K562 (cell line): Measurements from ENCODE around the gene SOST. TPM values are rescaled to one million over a fixed set of nuclear protein-coding genes. Genes with fewer than 3 reads are reported as not detected.
A peak's percentile ranks its signal among the peaks of the same experiment; 100 is the strongest.

ENCODE experiments used
- ARNT ChIP-seq, 2 experiments: fragments of 450-650 bp; IDR thresholded peaks; 2 replicates each; pipeline ENCODE4 v1.6.1; 2016; ENCODE audit warnings: mild to moderate bottlenecking in 1 of 2
- BHLHE40 ChIP-seq: IDR thresholded peaks from 2 replicates; pipeline ENCODE4 v1.6.1; 2011; ENCODE audit warnings: low read length, improper control_type of control experiment
- E2F8 ChIP-seq: fragments of 450-650 bp; IDR thresholded peaks from 2 replicates; pipeline ENCODE4 v1.7.1; 2018; ENCODE audit warnings: mild to moderate bottlenecking, low read depth; ENCODE audit not compliant: partially characterized antibody
- EP400 ChIP-seq: fragments of 450-650 bp; IDR thresholded peaks from 2 replicates; pipeline ENCODE4 v1.6.1; 2017; ENCODE audit warnings: antibody characterized with exemption, mild to moderate bottlenecking, moderate library complexity
- ETV6 ChIP-seq, 3 experiments: fragments of 150-350 bp in 1 of 3; sonication (generic) in 1 of 3; formaldehyde crosslinking in 1 of 3; IDR thresholded peaks; 2 replicates each; pipeline versions ENCODE4 v1.6.1 to v1.8.0; 2014 to 2022; ENCODE audit warnings: borderline replicate concordance in 2 of 3, low read depth in 2 of 3, antibody characterized with exemption in 1 of 3, low read length in 1 of 3, mild to moderate bottlenecking in 1 of 3, missing genetic modification reagents in 1 of 3
- JUN ChIP-seq, 2 experiments: sonication (generic) in 1 of 2; formaldehyde crosslinking in 1 of 2; IDR thresholded peaks; 2 replicates each; pipeline versions ENCODE4 v1.6.1 to v1.8.0; 2012 to 2022; ENCODE audit warnings: borderline replicate concordance in 2 of 2, mild to moderate bottlenecking in 2 of 2, improper control_type of control experiment in 1 of 2, low read depth in 1 of 2, low read length in 1 of 2, missing genetic modification reagents in 1 of 2
- LARP7 ChIP-seq: fragments of 450-650 bp; IDR thresholded peaks from 2 replicates; pipeline ENCODE4 v1.6.1; 2016
- PPARD ChIP-seq: fragments of 250-450 bp; sonication (Bioruptor Pico); IDR thresholded peaks from 2 replicates; pipeline ENCODE4 v1.8.0; 2022; ENCODE audit warnings: inconsistent platforms, mild to moderate bottlenecking, moderate library complexity
- RB1 ChIP-seq: fragments of 450-650 bp; IDR thresholded peaks from 2 replicates; pipeline ENCODE4 v1.6.1; 2017; ENCODE audit warnings: low read depth, mild to moderate bottlenecking
- RCOR1 ChIP-seq, 2 experiments: IDR thresholded peaks; 2 replicates each; pipeline ENCODE4 v1.6.1; 2012; ENCODE audit warnings: low read depth in 2 of 2, low read length in 2 of 2, borderline replicate concordance in 1 of 2, improper control_type of control experiment in 1 of 2
- SMARCB1 ChIP-seq: IDR thresholded peaks from 2 replicates; pipeline ENCODE4 v1.6.1; 2011; ENCODE audit warnings: improper control_type of control experiment, low read depth; ENCODE audit not compliant: insufficient read length
- SRSF7 ChIP-seq: fragments of 200-400 bp; formaldehyde crosslinking; optimal IDR thresholded peaks from 2 replicates; pipeline ENCODE3; 2017; ENCODE audit warnings: mild to moderate bottlenecking, low read depth, low read length
- TAF7 ChIP-seq: fragments of 450-650 bp; IDR thresholded peaks from 2 replicates; pipeline ENCODE4 v1.6.1; 2016; ENCODE audit warnings: missing genetic modification characterization, missing compliant biosample characterization
- XRCC5 ChIP-seq: fragments of 200-400 bp; formaldehyde crosslinking; IDR thresholded peaks from 2 replicates; pipeline ENCODE4 v1.6.1; 2017; ENCODE audit warnings: low read depth, mild to moderate bottlenecking, low read length
- YY1 ChIP-seq, 3 experiments: IDR thresholded peaks; 2 replicates each; pipeline ENCODE4 v1.6.1; 2011; ENCODE audit warnings: low read length in 2 of 3, mild to moderate bottlenecking in 2 of 3, moderate library complexity in 2 of 3, borderline replicate concordance in 1 of 3, control low read depth in 1 of 3, low read depth in 1 of 3; ENCODE audit not compliant: insufficient read depth in 3 of 3, insufficient replicate concordance in 2 of 3, control insufficient read depth in 1 of 3, insufficient read length in 1 of 3; ENCODE audit errors: extremely low read depth in 1 of 3
- ZNF277 ChIP-seq: fragments of 250-450 bp; sonication (Bioruptor Pico); IDR thresholded peaks from 2 replicates; pipeline ENCODE4 v1.8.0; 2022; ENCODE audit warnings: inconsistent platforms, mild to moderate bottlenecking, moderate library complexity, borderline replicate concordance
- ZNF583 ChIP-seq: fragments of 250-450 bp; sonication (Bioruptor Pico); IDR thresholded peaks from 2 replicates; pipeline ENCODE4 v1.4.0; 2020
- ZNF586 ChIP-seq: fragments of 450-650 bp; formaldehyde crosslinking; conservative IDR thresholded peaks from 2 replicates; pipeline ENCODE4 v1.4.0; 2020; ENCODE audit warnings: mild to moderate bottlenecking, moderate library complexity
- polyA plus RNA-seq, 8 experiments: library from polyadenylated mRNA; depleted of rRNA in 4 of 8; stranded (reverse) in 5 of 8; unstranded in 3 of 8; fragments of >200 nt; fragmentation: Nextera tagmentation in 2 of 8; fragmentation: Illumina TruSeq in 1 of 8; extraction: Ambion mirVana in 2 of 8; extraction: Trizol in 1 of 8; gene quantifications; 2 replicates each; pipeline versions ENCODE4 v1.2.1 to v1.2.3, GENCODE V29; 2011 to 2014; ENCODE audit warnings: inconsistent platforms in 1 of 8, missing spikeins in 1 of 8
- total RNA-seq, 7 experiments: library from RNA; depleted of rRNA in 6 of 7; stranded (reverse); fragments of >200 nt in 6 of 7; fragmentation: Illumina TruSeq in 2 of 7; extraction: Trizol in 2 of 7; gene quantifications; 2 replicates each; pipeline versions ENCODE4 v1.2.1 to v1.2.3, GENCODE V29; 2011 to 2021; ENCODE audit warnings: low replicate concordance in 1 of 7
- TF ChIP-seq, protein P1 (sequence below): sonication (generic); formaldehyde crosslinking; IDR thresholded peaks from 2 replicates; pipeline ENCODE4 v1.8.1; 2023; ENCODE audit warnings: mild to moderate bottlenecking, missing genetic modification reagents, moderate library complexity
- TF ChIP-seq, protein P2 (sequence below): fragments of 450-650 bp; formaldehyde crosslinking; IDR thresholded peaks from 2 replicates; pipeline ENCODE4 v1.4.0; 2022; ENCODE audit warnings: mild to moderate bottlenecking, moderate library complexity

The SOST gene
- total and polyA plus RNA-seq, 9 of the 15 experiments (the other 6 are each of a cell fraction or from before 2014, with no cell fraction given) = not detected

- no peak for TF ChIP-seq E2F8
- no peak for TF ChIP-seq ZNF277 (CRISPR knock-in tag)
- TF ChIP-seq SRSF7 = no peak
- TF ChIP-seq TAF7 = no peak
- TF ChIP-seq, protein P1, sequence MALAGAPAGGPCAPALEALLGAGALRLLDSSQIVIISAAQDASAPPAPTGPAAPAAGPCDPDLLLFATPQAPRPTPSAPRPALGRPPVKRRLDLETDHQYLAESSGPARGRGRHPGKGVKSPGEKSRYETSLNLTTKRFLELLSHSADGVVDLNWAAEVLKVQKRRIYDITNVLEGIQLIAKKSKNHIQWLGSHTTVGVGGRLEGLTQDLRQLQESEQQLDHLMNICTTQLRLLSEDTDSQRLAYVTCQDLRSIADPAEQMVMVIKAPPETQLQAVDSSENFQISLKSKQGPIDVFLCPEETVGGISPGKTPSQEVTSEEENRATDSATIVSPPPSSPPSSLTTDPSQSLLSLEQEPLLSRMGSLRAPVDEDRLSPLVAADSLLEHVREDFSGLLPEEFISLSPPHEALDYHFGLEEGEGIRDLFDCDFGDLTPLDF (CRISPR knock-in tag) = no peak
- peak; percentile 90; the same call in 1 of the 2 replicates for TF ChIP-seq XRCC5
- TF ChIP-seq JUN (IDR thresholded peaks at IDR 0.05; ENCODE audit: borderline replicate concordance, low read depth, low read length) = 0 out of 2 replicates have a peak, but pooled peaks have one; percentile 22
- TF ChIP-seq JUN (CRISPR knock-in tag; IDR thresholded peaks at IDR 0.05; ENCODE audit: borderline replicate concordance) = no peak
- TF ChIP-seq ZNF583 (CRISPR knock-in tag) = no peak
- TF ChIP-seq PPARD = no peak
- TF ChIP-seq ARNT (IDR thresholded peaks at IDR 0.05) = peak in 1 of 2 experiments; percentile 50; a peak in 1 of 4 replicates
- TF ChIP-seq LARP7 = no peak
- TF ChIP-seq ZNF586 (CRISPR knock-in tag) = no peak
- no peak for TF ChIP-seq YY1 (IDR thresholded peaks at IDR 0.05; ENCODE audit: borderline replicate concordance in 1 of 3, control insufficient read depth in 1 of 3, extremely low read depth in 1 of 3, insufficient read depth in 3 of 3, insufficient read length in 1 of 3, insufficient replicate concordance in 2 of 3, low read depth in 1 of 3, low read length in 2 of 3)
- TF ChIP-seq EP400 = no peak
- 0 out of 2 replicates have a peak, but pooled peaks have one; percentile 43 for TF ChIP-seq BHLHE40
- TF ChIP-seq RB1 = peak; percentile 85; the same call in 1 of the 2 replicates
- TF ChIP-seq RCOR1 (IDR thresholded peaks at IDR 0.05; ENCODE audit: borderline replicate concordance in 1 of 2, low read depth in 2 of 2, low read length in 2 of 2) = peak; percentile 51 to 83; a peak in 3 of 4 replicates
- TF ChIP-seq, protein P2, sequence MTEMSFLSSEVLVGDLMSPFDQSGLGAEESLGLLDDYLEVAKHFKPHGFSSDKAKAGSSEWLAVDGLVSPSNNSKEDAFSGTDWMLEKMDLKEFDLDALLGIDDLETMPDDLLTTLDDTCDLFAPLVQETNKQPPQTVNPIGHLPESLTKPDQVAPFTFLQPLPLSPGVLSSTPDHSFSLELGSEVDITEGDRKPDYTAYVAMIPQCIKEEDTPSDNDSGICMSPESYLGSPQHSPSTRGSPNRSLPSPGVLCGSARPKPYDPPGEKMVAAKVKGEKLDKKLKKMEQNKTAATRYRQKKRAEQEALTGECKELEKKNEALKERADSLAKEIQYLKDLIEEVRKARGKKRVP = no peak
- no peak for TF ChIP-seq ETV6 (IDR thresholded peaks at IDR 0.05; ENCODE audit: borderline replicate concordance in 1 of 2, low read depth in 2 of 2, low read length in 1 of 2)
- TF ChIP-seq ETV6 (CRISPR knock-in tag; IDR thresholded peaks at IDR 0.05; ENCODE audit: borderline replicate concordance) = no peak
- no peak for TF ChIP-seq SMARCB1
Observed at GRCh38 chr17:43760254-43760852, 1.8 kb upstream of the SOST start (continued).
